ENCODE data around the gene NSUN2.

- TF ChIP-seq CTCF (IDR thresholded peaks at IDR 0.05): no peak
- no peak for TF ChIP-seq POLR2A (IDR thresholded peaks at IDR 0.05)
- TF ChIP-seq EP300 (IDR thresholded peaks at IDR 0.05): no peak
Measured at GRCh38 chr5:6673963-6674362, 41.1 kb upstream of the NSUN2 start.

Data from ovary (tissue), 3 donors.